GM23338 (cell line): Measurements from ENCODE around the gene PITRM1.

Experiments
- CREB1 ChIP-seq: fragments of 250-450 bp; sonication (Bioruptor Pico); IDR thresholded peaks from 2 replicates; pipeline ENCODE4 v1.5.0; 2020; ENCODE audit warnings: low read depth, mild to moderate bottlenecking, moderate library complexity
- EZH2 ChIP-seq: fragments of 200-600 bp; sonication (generic); IDR thresholded peaks from one replicate; pipeline ENCODE4 v1.8.0; 2017; ENCODE audit warnings: antibody characterized with exemption, mild to moderate bottlenecking, low read depth; ENCODE audit not compliant: unreplicated experiment

DNA sequence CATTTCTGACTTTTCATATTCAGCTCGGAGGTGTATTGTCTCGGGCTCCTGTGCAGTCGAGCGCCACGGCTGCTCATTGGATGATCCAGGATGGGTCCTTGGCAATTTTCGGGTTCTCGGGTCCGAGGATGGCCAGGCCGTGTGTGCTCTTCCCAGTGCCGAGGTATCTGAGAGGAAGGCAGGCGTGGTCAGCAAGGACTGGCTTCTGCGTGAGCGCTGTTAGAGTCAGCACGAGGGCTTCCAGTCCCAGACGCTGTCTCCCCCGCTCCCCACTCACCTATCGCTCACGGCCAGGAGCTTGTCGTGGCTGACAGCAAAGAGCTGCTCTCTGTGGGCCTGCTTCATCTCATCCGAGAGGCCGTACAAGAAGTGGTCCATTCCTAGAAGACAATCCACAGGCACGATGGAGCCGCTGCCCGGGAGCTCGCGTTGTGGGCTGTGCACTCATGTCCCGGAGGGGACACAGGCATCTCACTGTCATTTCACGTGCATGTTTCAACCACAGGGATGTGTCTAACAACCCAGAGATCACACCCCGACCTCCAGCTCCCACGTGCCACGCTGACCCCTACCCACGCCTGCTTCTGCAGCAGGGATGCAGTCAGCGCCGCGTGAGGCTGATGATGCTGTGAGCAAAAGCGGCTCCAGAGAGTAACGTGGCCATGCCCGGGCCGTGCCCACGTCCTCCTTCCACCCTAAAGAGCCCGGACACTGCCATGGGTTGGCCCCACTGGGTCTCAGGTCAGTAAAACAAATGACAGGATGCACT is 34.4 kb downstream of the PITRM1 start:
- TF ChIP-seq CREB1 (CRISPR knock-in tag) = no peak
- TF ChIP-seq EZH2 = no peak
